Stimulated activated CD4-positive, alpha-beta T cell treated with anti-CD3 and anti-CD28 coated beads, Interleukin-1b, Interleukin-23, amount 100 ng/mL, for 24 hours (primary cell): Measurements from ENCODE around the gene KLHL33.

Experiments used
- DNase-seq, 4 experiments: peaks; one replicate each; pipeline ENCODE4 v3.0.0-alpha.2; 2020; ENCODE audit warnings: low read depth in 4 of 4, low spot score in 1 of 4

KLHL33 gene

GRCh38 chr14:20380681-20381080 is 55.3 kb downstream of the KLHL33 start:
- no peak for DNase-seq

DNA sequence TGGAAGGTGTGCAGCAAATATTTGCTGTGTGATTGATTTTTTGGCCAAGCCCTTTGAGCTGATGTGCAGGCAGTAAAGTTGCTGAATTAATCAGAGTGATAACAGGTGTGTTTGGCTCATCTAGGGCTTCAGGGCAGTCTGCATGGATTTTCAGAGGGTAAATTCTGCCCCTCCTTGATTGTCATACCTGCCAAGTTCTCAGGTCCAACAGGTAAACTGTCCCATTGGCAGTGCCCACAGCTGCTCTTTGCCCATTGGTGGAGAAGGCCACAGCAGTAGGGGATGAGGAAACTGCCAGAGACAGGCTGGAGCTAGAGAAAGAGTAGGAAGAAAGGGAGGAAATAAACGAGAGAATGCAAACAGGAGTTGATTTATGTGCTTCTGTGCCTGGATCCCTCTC is 56.2 kb downstream of the KLHL33 start:
- no peak for DNase-seq

- DNase-seq = no peak
Measured at GRCh38 chr14:20377171-20377570, 58.8 kb downstream of the KLHL33 start.

DNA sequence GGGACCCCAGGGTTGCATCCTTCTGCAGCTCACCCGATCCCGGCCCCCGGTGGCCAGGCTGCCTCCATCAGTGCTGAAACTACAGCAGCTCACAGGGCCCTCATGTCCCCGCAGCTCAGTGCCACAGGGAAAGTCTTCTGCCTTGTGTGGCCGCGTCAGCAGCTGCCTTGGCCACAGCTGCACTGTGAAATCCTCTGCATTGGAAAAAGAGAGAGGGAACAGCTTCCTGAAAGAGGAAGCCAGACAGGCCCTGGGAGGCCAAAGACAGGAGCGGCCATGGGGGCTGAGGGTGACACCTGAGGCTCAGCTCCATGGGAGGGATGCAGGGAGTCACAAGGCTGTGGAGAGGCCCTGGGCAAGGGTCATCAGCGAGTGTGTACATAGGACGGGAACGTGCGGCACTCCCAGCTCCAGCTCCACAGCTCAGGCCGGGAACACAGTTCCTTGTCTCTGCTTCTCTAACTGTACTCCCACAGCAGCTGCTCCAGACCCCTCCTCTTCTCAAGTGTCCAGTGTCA is 59.8 kb downstream of the KLHL33 start:
- DNase-seq = no peak
